IMR-90 (cell line): Measurements from ENCODE around the gene IFNA16. TPM values are rescaled to one million over a fixed set of nuclear protein-coding genes. Genes with fewer than 3 reads are reported as not detected.
"Not testable (repeated sequence)": the region's sequence is repeated elsewhere in the genome, so short reads cannot be mapped to it uniquely, and the experiment has no call there.

Source experiments
- ATAC-seq: fragments of 200-7000 bp; cut with Tn5 transposase; 2 replicates; pipeline ENCODE4 v1.9.1; 2020; ENCODE audit warnings: low read depth, mild to moderate bottlenecking, moderate library complexity
- BruUV-seq: library from RNA; stranded (reverse); fragments of 400-500 nt; replicated peaks from 2 replicates; lab custom pipeline; 2021; lab: Mats Ljungman, UMichigan
- CTCF ChIA-PET: fragments of 300-600 bp; formaldehyde crosslinking; extraction: SDS; loops from one replicate; lab custom pipeline; 2021; ENCODE audit warnings: antibody characterized with exemption; lab: Yijun Ruan, JAX
- POLR2A ChIA-PET: fragments of 300-600 bp; sonication (Branson Sonifier 250); formaldehyde crosslinking; loops from one replicate; lab custom pipeline; 2022; ENCODE audit warnings: antibody characterized with exemption; ENCODE audit not compliant: unreplicated experiment; lab: Charles Lee
- DNase-seq: peaks from one replicate; pipeline ENCODE4 v3.0.0; 2013
- H2AFZ ChIP-seq: replicated peaks from 2 replicates; pipeline ENCODE3; 2013; ENCODE audit warnings: low read length, mild to moderate bottlenecking; ENCODE audit not compliant: poor library complexity
- H2AK5ac ChIP-seq: 2 replicates; pipeline ENCODE4 v1.6.1; 2013; ENCODE audit warnings: low read depth, low read length, inconsistent platforms
- H2AK9ac ChIP-seq: replicated peaks from 2 replicates; pipeline ENCODE3; 2013; ENCODE audit warnings: mild to moderate bottlenecking, low read depth, low read length, moderate library complexity; ENCODE audit not compliant: poor library complexity
- H2BK120ac ChIP-seq: 2 replicates; pipeline ENCODE4 v1.6.1; 2013; ENCODE audit warnings: low read depth, low read length, inconsistent platforms
- H2BK15ac ChIP-seq: 3 replicates; pipeline ENCODE4 v1.6.1; 2013; ENCODE audit warnings: low read depth, low read length, inconsistent platforms
- H2BK20ac ChIP-seq: 2 replicates; pipeline ENCODE4 v1.6.1; 2013; ENCODE audit warnings: low read depth, mild to moderate bottlenecking, inconsistent platforms, low read length, moderate library complexity
- H2BK5ac ChIP-seq: 2 replicates; pipeline ENCODE4 v1.6.1; 2013; ENCODE audit warnings: mild to moderate bottlenecking, low read depth, low read length, inconsistent platforms; ENCODE audit not compliant: poor library complexity, severe bottlenecking
- H3K14ac ChIP-seq: replicated peaks from 2 replicates; pipeline ENCODE4 v1.6.1; 2013; ENCODE audit warnings: low read depth, low read length, inconsistent platforms
- H3K18ac ChIP-seq: 2 replicates; pipeline ENCODE4 v1.6.1; 2013; ENCODE audit warnings: low read depth, low read length, control low read depth
- H3K23ac ChIP-seq: 2 replicates; pipeline ENCODE4 v1.6.1; 2013; ENCODE audit warnings: low read depth, low read length, inconsistent platforms
- H3K27ac ChIP-seq: 2 replicates; pipeline ENCODE4 v1.5.1; 2013; ENCODE audit warnings: mild to moderate bottlenecking, control low read depth, low read length; ENCODE audit not compliant: insufficient read depth
- H3K27me3 ChIP-seq: 2 replicates; pipeline ENCODE4 v1.6.1; 2013; ENCODE audit warnings: low read length; ENCODE audit not compliant: control insufficient read depth, insufficient read depth
- H3K36me3 ChIP-seq: 2 replicates; pipeline ENCODE4 v1.6.1; 2013; ENCODE audit warnings: low read length, mixed read lengths; ENCODE audit not compliant: control insufficient read depth, insufficient read depth
- H3K4ac ChIP-seq: 2 replicates; pipeline ENCODE4 v1.6.1; 2013; ENCODE audit warnings: low read depth, low read length, inconsistent platforms
- H3K4me1 ChIP-seq: 2 replicates; pipeline ENCODE4 v1.6.1; 2013; ENCODE audit warnings: low read length, mixed read lengths; ENCODE audit not compliant: control insufficient read depth, insufficient read depth
- H3K4me2 ChIP-seq: 2 replicates; pipeline ENCODE4 v1.6.1; 2013; ENCODE audit warnings: low read depth, mild to moderate bottlenecking, control low read depth, low read length, moderate library complexity
- H3K4me3 ChIP-seq: 2 replicates; pipeline ENCODE4 v1.5.1; 2013; ENCODE audit warnings: low read depth, mild to moderate bottlenecking, control low read depth, low read length, moderate library complexity; ENCODE audit not compliant: insufficient read depth
- H3K56ac ChIP-seq: 2 replicates; pipeline ENCODE4 v1.6.1; 2013; ENCODE audit warnings: low read length, inconsistent platforms; ENCODE audit not compliant: insufficient read depth; ENCODE audit errors: extremely low read depth
- H3K79me1 ChIP-seq, 2 experiments: 2 replicates each; pipeline ENCODE4 v1.6.1; 2013; ENCODE audit warnings: low read length in 2 of 2, inconsistent platforms in 1 of 2, low read depth in 1 of 2
- H3K9ac ChIP-seq: 2 replicates; pipeline ENCODE4 v1.6.1; 2013; ENCODE audit warnings: low read depth, low read length, control low read depth
- H3K9me1 ChIP-seq: 2 replicates; pipeline ENCODE4 v1.6.1; 2013; ENCODE audit warnings: low read length, inconsistent platforms; ENCODE audit not compliant: insufficient read depth
- H3K9me3 ChIP-seq: 2 replicates; pipeline ENCODE4 v1.6.1; 2013; ENCODE audit warnings: low read length; ENCODE audit not compliant: control insufficient read depth, insufficient read depth
- H4K20me1 ChIP-seq: 2 replicates; pipeline ENCODE4 v1.6.1; 2013; ENCODE audit warnings: low read length, inconsistent platforms; ENCODE audit not compliant: insufficient read depth
- H4K5ac ChIP-seq: 2 replicates; pipeline ENCODE4 v1.6.1; 2013; ENCODE audit warnings: mild to moderate bottlenecking, low read depth, low read length, control low read depth
- H4K8ac ChIP-seq, 2 experiments: 2 replicates each; pipeline ENCODE4 v1.6.1; 2013; ENCODE audit warnings: low read depth in 2 of 2, low read length in 2 of 2, control low read depth in 1 of 2, inconsistent platforms in 1 of 2
- H4K91ac ChIP-seq: 2 replicates; pipeline ENCODE4 v1.6.1; 2013; ENCODE audit warnings: low read depth, low read length, inconsistent platforms; ENCODE audit not compliant: insufficient read depth
- RAD21 ChIP-seq: IDR thresholded peaks from 2 replicates; pipeline ENCODE4 v1.6.1; 2012; ENCODE audit warnings: low read length, improper control_type of control experiment
- WGBS, 2 experiments: methylation state at CpG; one replicate each; pipeline versions ENCODE4 v1.1.5 to v1.1.7; 2013; ENCODE audit warnings: missing lambda C conversion rate in 2 of 2; ENCODE audit not compliant: insufficient read length in 1 of 2; ENCODE audit errors: extremely low coverage in 2 of 2; 5-methylcytosine and 5-hydroxymethylcytosine counted together
- dilution Hi-C: fragments of 300-500 bp; cut with HindIII; formaldehyde crosslinking; loops from one replicate; pipeline ENCODE4 v1.14.3; 2018; ENCODE audit warnings: low sequenced_read_pairs; ENCODE audit not compliant: unreplicated experiment
- in situ Hi-C: fragments of 300-500 bp; cut with MboI; formaldehyde crosslinking; loops from 3 replicates; pipeline ENCODE4 v1.14.3; 2019; ENCODE audit warnings: low sequenced_read_pairs, inconsistent platforms, mixed read lengths
- intact Hi-C: fragments of 100-400 bp; cut with micrococcal nuclease; formaldehyde crosslinking; loops from 2 replicates; pipeline ENCODE4 v1.10.0; 2022
- polyA plus RNA-seq, 3 experiments: library from polyadenylated mRNA; depleted of rRNA; stranded (reverse); fragments of >200 nt; gene quantifications; 2 replicates each; pipeline ENCODE4 v1.2.3, GENCODE V29; 2012; ENCODE audit warnings: low replicate concordance in 1 of 3
- total RNA-seq: library from RNA; depleted of rRNA; stranded (reverse); fragments of >200 nt; gene quantifications from 2 replicates; pipeline ENCODE4 v1.2.3, GENCODE V29; 2012
- TF ChIP-seq, protein P1 (sequence below): conservative IDR thresholded peaks from 2 replicates; pipeline ENCODE4 v1.5.1; 2012; ENCODE audit warnings: mild to moderate bottlenecking, low read depth, low read length, improper control_type of control experiment

IFNA16 gene
- total and polyA plus RNA-seq, 2 of the 4 experiments (the other 2 are of a cell fraction): not detected

DNA sequence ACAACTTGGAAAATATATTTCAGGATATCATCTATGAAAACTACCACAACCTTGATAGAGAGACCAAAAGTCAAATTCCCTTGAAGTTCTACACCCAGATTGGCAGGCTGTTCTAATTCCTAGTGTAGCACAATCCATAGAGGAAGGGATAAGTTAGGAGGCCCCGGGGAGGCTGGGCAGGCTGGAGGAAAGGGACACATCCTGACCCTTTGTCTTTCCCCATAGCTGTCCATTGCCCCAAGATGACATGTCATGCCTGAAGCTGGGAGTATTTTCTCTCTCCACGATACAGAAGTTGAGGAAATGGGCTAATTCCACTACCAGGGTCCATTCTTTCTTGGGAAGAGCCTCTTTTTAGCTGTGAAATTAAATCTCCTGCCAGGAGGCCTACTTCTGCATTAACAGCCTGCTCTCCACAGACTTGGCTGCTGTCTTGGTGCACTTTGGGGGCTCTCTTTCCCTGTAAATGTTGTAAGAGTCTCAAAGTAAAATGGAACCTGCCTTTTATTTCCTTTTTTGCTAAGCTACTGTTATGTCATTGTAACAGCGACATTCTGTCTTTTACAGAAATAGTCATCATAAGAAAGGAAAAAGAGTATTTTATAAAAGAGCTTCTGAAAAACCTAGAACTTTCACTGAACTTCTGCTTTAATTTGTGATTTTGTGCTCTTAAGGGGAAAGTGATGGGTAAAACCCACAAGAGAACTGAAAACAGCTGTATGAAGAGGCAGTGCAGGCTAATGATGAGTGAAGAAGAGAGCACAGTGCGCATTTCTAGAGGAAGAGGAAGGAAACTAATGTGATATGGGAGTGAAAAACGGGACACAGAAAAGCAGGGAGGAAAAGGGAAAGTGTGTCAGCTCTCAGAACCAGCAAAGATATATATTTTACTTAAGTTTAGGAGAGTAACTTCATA, 3.4 kb downstream of the IFNA16 start:
- H4K8ac ChIP-seq, H4K20me1 ChIP-seq, H2BK15ac ChIP-seq, H2BK120ac ChIP-seq, H3K27ac ChIP-seq, H3K14ac ChIP-seq, H3K18ac ChIP-seq, H4K5ac ChIP-seq, H3K27me3 ChIP-seq, H2AK5ac ChIP-seq, H3K4me2 ChIP-seq, H3K23ac ChIP-seq, H4K91ac ChIP-seq, H3K4me1 ChIP-seq, H3K36me3 ChIP-seq, H2BK5ac ChIP-seq, H3K9ac ChIP-seq, H3K56ac ChIP-seq, H3K9me1 ChIP-seq, H3K4me3 ChIP-seq, H3K4ac ChIP-seq, H2AK9ac ChIP-seq, dilution Hi-C loops, POLR2A ChIA-PET, H3K9me3 ChIP-seq, BruUV-seq, intact Hi-C loops, H2AFZ ChIP-seq, CTCF ChIA-PET, H2BK20ac ChIP-seq, H3K79me1 ChIP-seq: not testable (repeated sequence)
- no CpG with 5 or more reads among the region's 5 CpGs for WGBS, 2 experiments
- DNase-seq (peak; percentile 0), ATAC-seq (peak; percentile 59; the same call in 1 of the 2 replicates)
- in situ Hi-C loops: loop anchor here (25.0 kb wide), 1 partner anchor 574 kb away; no protein-coding TSS in a partner anchor
- peak; percentile 27; the same call in 1 of the 2 replicates for TF ChIP-seq RAD21
- TF ChIP-seq, protein P1, sequence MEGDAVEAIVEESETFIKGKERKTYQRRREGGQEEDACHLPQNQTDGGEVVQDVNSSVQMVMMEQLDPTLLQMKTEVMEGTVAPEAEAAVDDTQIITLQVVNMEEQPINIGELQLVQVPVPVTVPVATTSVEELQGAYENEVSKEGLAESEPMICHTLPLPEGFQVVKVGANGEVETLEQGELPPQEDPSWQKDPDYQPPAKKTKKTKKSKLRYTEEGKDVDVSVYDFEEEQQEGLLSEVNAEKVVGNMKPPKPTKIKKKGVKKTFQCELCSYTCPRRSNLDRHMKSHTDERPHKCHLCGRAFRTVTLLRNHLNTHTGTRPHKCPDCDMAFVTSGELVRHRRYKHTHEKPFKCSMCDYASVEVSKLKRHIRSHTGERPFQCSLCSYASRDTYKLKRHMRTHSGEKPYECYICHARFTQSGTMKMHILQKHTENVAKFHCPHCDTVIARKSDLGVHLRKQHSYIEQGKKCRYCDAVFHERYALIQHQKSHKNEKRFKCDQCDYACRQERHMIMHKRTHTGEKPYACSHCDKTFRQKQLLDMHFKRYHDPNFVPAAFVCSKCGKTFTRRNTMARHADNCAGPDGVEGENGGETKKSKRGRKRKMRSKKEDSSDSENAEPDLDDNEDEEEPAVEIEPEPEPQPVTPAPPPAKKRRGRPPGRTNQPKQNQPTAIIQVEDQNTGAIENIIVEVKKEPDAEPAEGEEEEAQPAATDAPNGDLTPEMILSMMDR: peak; percentile 44

DNA sequence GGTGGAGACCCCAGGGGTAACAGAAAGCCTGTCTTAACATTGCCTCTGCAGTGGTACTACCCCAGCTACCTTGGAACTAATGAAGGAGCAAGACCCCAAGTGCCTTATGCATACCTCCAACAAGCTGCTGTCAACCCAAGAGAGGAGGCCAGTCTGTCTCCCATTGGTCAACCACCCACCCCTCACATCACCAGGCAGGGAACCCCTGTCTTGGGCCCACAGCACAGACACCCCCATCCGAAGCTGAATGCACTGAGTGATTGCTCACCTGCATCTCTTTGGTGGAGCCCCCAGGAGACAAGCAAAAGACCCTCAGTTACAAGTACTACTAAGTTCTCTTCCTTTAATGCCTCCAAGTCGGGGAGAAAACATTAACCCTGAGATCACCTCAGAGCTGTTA, 5.0 kb downstream of the IFNA16 start:
- POLR2A ChIA-PET, H3K56ac ChIP-seq, H3K36me3 ChIP-seq, H2AK5ac ChIP-seq, H3K9me1 ChIP-seq, H4K5ac ChIP-seq, H4K20me1 ChIP-seq, H2BK20ac ChIP-seq, H3K23ac ChIP-seq, H2AK9ac ChIP-seq, H3K9ac ChIP-seq, DNase-seq, ATAC-seq, H4K91ac ChIP-seq, H3K4me3 ChIP-seq, H3K4ac ChIP-seq, H3K18ac ChIP-seq, H3K4me1 ChIP-seq, intact Hi-C loops, H3K14ac ChIP-seq, H3K27ac ChIP-seq, H3K9me3 ChIP-seq, H2BK15ac ChIP-seq, H2AFZ ChIP-seq, H3K79me1 ChIP-seq, H4K8ac ChIP-seq, H2BK120ac ChIP-seq, H2BK5ac ChIP-seq, BruUV-seq, H3K27me3 ChIP-seq, dilution Hi-C loops, H3K4me2 ChIP-seq, CTCF ChIA-PET: not testable (repeated sequence)
- 0% methylated on average over 1 of the region's 2 CpGs; no CpG with 5 or more reads in 1 of the 2 experiments for WGBS, 2 experiments
- in situ Hi-C loops: loop anchor here (25.0 kb wide), 1 partner anchor 575 kb away; no protein-coding TSS in a partner anchor
